ENCODE results near the gene HIKESHI. TPM values are rescaled to one million over a fixed set of nuclear protein-coding genes. Genes with fewer than 3 reads are reported as not detected.
A peak's percentile ranks its signal among the peaks of the same experiment; 100 is the strongest.
"Not testable (repeated sequence)": the region's sequence is repeated elsewhere in the genome, so short reads cannot be mapped to it uniquely, and the experiment has no call there.

Gene HIKESHI
- total RNA-seq, 1 experiment from 2014 or later: 53.5 TPM

GRCh38 chr11:86278226-86278625 is 23.8 kb upstream of the HIKESHI start:
- H3K27me3 ChIP-seq (replicated peaks): no peaks in the 10 kb centered on the region
- H3K27ac ChIP-seq: peak overlapping the region; percentile 40; the same call in 1 of the 2 replicates
- no peaks in the 10 kb centered on the region for H3K9me3 ChIP-seq (replicated peaks)
- peaks cover 7% of the 10 kb centered on the region for H3K36me3 ChIP-seq
- peaks cover 3% of the 10 kb centered on the region; the same call in 1 of the 2 replicates for H3K4me1 ChIP-seq (replicated peaks)
- H3K4me3 ChIP-seq: no peak overlapping the region
- peak in 1 of 2 experiments; percentile 49 for DNase-seq (ENCODE audit: low read depth in 1 of 2, low spot score in 2 of 2)

GRCh38 chr11:86279747-86280146 is 22.3 kb upstream of the HIKESHI start:
- Histone ChIP-seq H3K4me3 (no peak overlapping the region), H3K9me3 (replicated peaks) (no peaks in the 10 kb centered on the region), H3K4me1 (replicated peaks) (peaks cover 3% of the 10 kb centered on the region; the same call in 1 of the 2 replicates), H3K36me3 (peaks cover 7% of the 10 kb centered on the region), H3K27me3 (replicated peaks) (no peaks in the 10 kb centered on the region), H3K27ac (no peak overlapping the region)
- no peak for DNase-seq (ENCODE audit: low read depth in 1 of 2, low spot score in 2 of 2)

- H3K4me3 ChIP-seq: no peak overlapping the region
- no peak overlapping the region for H3K27ac ChIP-seq
- H3K36me3 ChIP-seq: no peaks in the 10 kb centered on the region
- no peaks in the 10 kb centered on the region for H3K27me3 ChIP-seq (replicated peaks)
- DNase-seq (ENCODE audit: low read depth in 1 of 2, low spot score in 2 of 2): no peak
- H3K4me1 ChIP-seq (replicated peaks): no peaks in the 10 kb centered on the region
- H3K9me3 ChIP-seq (replicated peaks): no peaks in the 10 kb centered on the region
Measured at GRCh38 chr11:86287468-86287796, 14.6 kb upstream of the HIKESHI start.

- Histone ChIP-seq H3K9me3 (replicated peaks) (no peaks in the 10 kb centered on the region), H3K27me3 (replicated peaks) (no peaks in the 10 kb centered on the region), H3K36me3 (no peaks in the 10 kb centered on the region), H3K4me1 (replicated peaks) (no peaks in the 10 kb centered on the region), H3K4me3 (no peak overlapping the region), H3K27ac (no peak overlapping the region)
- no peak for DNase-seq (ENCODE audit: low read depth in 1 of 2, low spot score in 2 of 2)
Measured at GRCh38 chr11:86288776-86289507, 13.1 kb upstream of the HIKESHI start.

- not testable (repeated sequence) for H3K4me1 ChIP-seq (replicated peaks); H3K36me3 ChIP-seq; H3K27me3 ChIP-seq (replicated peaks); H3K4me3 ChIP-seq; H3K27ac ChIP-seq; H3K9me3 ChIP-seq (replicated peaks); DNase-seq (ENCODE audit: low read depth in 1 of 2, low spot score in 2 of 2)
Measured at GRCh38 chr11:86289508-86290280, 12.3 kb upstream of the HIKESHI start.

GRCh38 chr11:86291466-86292262 is 10.4 kb upstream of the HIKESHI start:
- H3K4me3 ChIP-seq: no peak overlapping the region
- H3K9me3 ChIP-seq (replicated peaks): no peaks in the 10 kb centered on the region
- no peaks in the 10 kb centered on the region for H3K27me3 ChIP-seq (replicated peaks)
- no peaks in the 10 kb centered on the region for H3K36me3 ChIP-seq
- DNase-seq (ENCODE audit: low read depth in 1 of 2, low spot score in 2 of 2): peak in 1 of 2 experiments; percentile 16
- H3K27ac ChIP-seq: no peak overlapping the region
- H3K4me1 ChIP-seq (replicated peaks): no peaks in the 10 kb centered on the region

- no peak overlapping the region for H3K4me3 ChIP-seq
- H3K36me3 ChIP-seq: no peaks in the 10 kb centered on the region
- H3K4me1 ChIP-seq (replicated peaks): no peaks in the 10 kb centered on the region
Measured at GRCh38 chr11:86292912-86293616, 9.0 kb upstream of the HIKESHI start.

GRCh38 chr11:86294026-86294425 is 8.0 kb upstream of the HIKESHI start:
- Histone ChIP-seq H3K27ac (no peak overlapping the region), H3K4me3 (no peak overlapping the region), H3K4me1 (replicated peaks) (no peaks in the 10 kb centered on the region), H3K9me3 (replicated peaks) (no peaks in the 10 kb centered on the region), H3K27me3 (replicated peaks) (no peaks in the 10 kb centered on the region), H3K36me3 (no peaks in the 10 kb centered on the region)
- no peak for DNase-seq (ENCODE audit: low read depth in 1 of 2, low spot score in 2 of 2)

More at GRCh38 chr11:86292912-86293616, 9.0 kb upstream of the HIKESHI start:
- Histone ChIP-seq H3K9me3 (replicated peaks) (no peaks in the 10 kb centered on the region), H3K27me3 (replicated peaks) (no peaks in the 10 kb centered on the region), H3K27ac (no peak overlapping the region)
- no peak for DNase-seq (ENCODE audit: low read depth in 1 of 2, low spot score in 2 of 2)

GRCh38 chr11:86301742-86302091 is 323 bp upstream of the HIKESHI start:
- no peak for DNase-seq (ENCODE audit: low read depth in 1 of 2, low spot score in 2 of 2)
- H3K27me3 ChIP-seq (replicated peaks): no peaks in the 10 kb centered on the region
- peaks cover 4% of the 10 kb centered on the region for H3K36me3 ChIP-seq
- H3K4me3 ChIP-seq: peak overlapping the region; percentile 75
- no peaks in the 10 kb centered on the region for H3K9me3 ChIP-seq (replicated peaks)
- no peak overlapping the region for H3K27ac ChIP-seq
- H3K4me1 ChIP-seq (replicated peaks): no peaks in the 10 kb centered on the region

GRCh38 chr11:86303257-86303656 is 1.2 kb downstream of the HIKESHI start:
- DNase-seq (ENCODE audit: low read depth in 1 of 2, low spot score in 2 of 2): no peak
- Histone ChIP-seq H3K9me3 (replicated peaks) (no peaks in the 10 kb centered on the region), H3K36me3 (peaks cover 4% of the 10 kb centered on the region), H3K27ac (no peak overlapping the region), H3K4me1 (replicated peaks) (no peaks in the 10 kb centered on the region), H3K27me3 (replicated peaks) (no peaks in the 10 kb centered on the region), H3K4me3 (peak overlapping the region; percentile 75)

GRCh38 chr11:86308710-86309109 is 6.7 kb downstream of the HIKESHI start:
- H3K27ac ChIP-seq; H3K9me3 ChIP-seq (replicated peaks); DNase-seq (ENCODE audit: low read depth in 1 of 2, low spot score in 2 of 2); H3K4me3 ChIP-seq; H3K27me3 ChIP-seq (replicated peaks); H3K36me3 ChIP-seq; H3K4me1 ChIP-seq (replicated peaks): not testable (repeated sequence)

GRCh38 chr11:86313793-86314192 is 11.8 kb downstream of the HIKESHI start:
- DNase-seq (ENCODE audit: low read depth in 1 of 2, low spot score in 2 of 2): no peak
- no peaks in the 10 kb centered on the region for H3K36me3 ChIP-seq

GRCh38 chr11:86314636-86315035 is 12.6 kb downstream of the HIKESHI start:
- no peaks in the 10 kb centered on the region for H3K36me3 ChIP-seq
- no peaks in the 10 kb centered on the region for H3K9me3 ChIP-seq (replicated peaks)
- no peak for DNase-seq (ENCODE audit: low read depth in 1 of 2, low spot score in 2 of 2)
- no peaks in the 10 kb centered on the region for H3K4me1 ChIP-seq (replicated peaks)
- H3K27ac ChIP-seq: no peak overlapping the region
- no peak overlapping the region for H3K4me3 ChIP-seq
- no peaks in the 10 kb centered on the region for H3K27me3 ChIP-seq (replicated peaks)

More at GRCh38 chr11:86313793-86314192, 11.8 kb downstream of the HIKESHI start:
- no peak overlapping the region for H3K27ac ChIP-seq
- no peaks in the 10 kb centered on the region for H3K27me3 ChIP-seq (replicated peaks)
- H3K9me3 ChIP-seq (replicated peaks): no peaks in the 10 kb centered on the region
- H3K4me3 ChIP-seq: no peak overlapping the region
- no peaks in the 10 kb centered on the region for H3K4me1 ChIP-seq (replicated peaks)

Data from SJSA1 (cell line).